Stimulated activated CD4-positive, alpha-beta T cell treated with anti-CD3 and anti-CD28 coated beads, TNF-alpha, amount 100 ng/mL, for 24 hours (primary cell): ENCODE measurements around the gene CDH18.

Experiments
- DNase-seq, 3 experiments: peaks; one replicate each; pipeline ENCODE4 v3.0.0-alpha.2; 2020; ENCODE audit warnings: low read depth in 3 of 3

Gene CDH18

DNA sequence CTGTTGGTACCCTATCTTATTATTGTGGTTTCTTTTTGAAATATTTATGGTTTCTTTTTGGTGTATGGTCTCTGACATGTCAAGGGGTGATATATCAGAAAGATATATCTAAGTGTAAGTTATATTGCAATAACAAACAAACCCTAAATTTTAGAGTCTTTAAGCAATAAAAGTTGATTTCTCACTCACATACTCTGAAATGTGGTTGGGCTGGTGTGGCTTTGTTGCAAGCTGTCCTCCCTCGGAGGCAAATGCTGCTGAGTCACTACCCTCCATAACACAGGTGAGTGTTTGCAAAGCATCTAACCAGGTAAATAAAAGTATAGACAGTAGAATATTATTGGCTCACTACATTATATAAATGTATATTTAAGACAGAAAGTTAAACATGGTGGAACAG, 253.2 kb downstream of the CDH18 start:
- no peak for DNase-seq

GRCh38 chr5:19733612-19734495, 254.1 kb downstream of the CDH18 start:
- DNase-seq = no peak

DNA sequence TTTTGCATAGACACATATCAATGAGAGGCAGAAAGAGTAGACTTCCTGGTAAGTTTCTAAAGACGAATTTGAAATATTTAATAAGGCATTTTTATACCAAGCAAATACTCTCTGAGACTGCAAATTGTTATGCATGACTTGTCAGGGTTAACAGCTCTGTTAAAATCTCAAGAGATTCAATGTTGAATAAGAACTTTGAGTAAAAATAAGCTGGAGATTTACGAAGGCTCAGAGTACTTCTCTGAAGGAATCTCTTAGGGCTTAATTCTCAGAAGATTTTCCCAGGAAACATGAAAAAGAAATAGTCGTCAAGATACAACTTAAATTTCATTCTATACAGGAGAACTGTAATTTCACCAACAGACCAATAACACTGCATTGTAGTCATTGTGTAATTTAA, 259.4 kb downstream of the CDH18 start:
- DNase-seq = no peak

GRCh38 chr5:19719109-19719508, 268.9 kb downstream of the CDH18 start:
- no peak for DNase-seq

DNA sequence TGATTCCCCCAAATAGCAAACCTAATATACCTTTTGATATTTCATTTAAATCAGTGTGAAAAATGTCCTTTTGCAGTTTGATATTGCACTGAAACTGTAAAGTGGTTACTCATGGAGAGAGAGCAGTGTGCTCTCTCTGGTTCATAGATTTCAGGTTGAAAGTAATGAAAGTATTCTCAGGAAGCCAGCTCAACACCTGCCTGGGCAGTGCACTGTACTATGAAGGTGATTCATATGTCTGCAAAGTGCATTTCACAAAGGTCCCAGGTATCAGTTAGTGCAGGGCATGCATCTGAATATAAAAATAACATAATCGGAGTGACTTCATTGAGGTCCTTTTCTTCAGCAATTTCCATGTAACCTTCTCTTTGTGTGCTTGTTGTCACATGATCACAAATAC, 274.3 kb downstream of the CDH18 start:
- DNase-seq = no peak

GRCh38 chr5:19709403-19709802, 278.6 kb downstream of the CDH18 start:
- no peak for DNase-seq

DNA sequence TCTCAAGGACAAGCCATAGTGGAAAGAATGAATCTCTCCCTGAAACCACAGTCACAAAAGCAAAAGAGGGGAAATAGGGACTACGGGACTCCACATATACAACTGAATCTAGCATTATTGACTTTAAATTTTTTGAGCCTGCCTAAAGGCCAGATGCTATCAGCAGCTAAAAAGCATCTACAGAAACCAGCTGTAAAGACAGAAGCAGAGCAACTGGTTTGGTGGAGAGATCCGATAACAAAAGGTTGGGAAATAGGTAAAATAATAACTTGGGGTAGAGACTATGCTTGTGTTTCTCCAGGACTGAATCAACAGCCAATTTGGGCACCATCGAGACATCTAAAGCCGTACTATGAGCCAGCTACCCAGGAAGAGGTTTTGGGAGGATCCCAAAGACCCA, 281.2 kb downstream of the CDH18 start:
- DNase-seq = no peak

- DNase-seq = no peak
Observed at GRCh38 chr5:19701731-19702130, 286.3 kb downstream of the CDH18 start.

DNA sequence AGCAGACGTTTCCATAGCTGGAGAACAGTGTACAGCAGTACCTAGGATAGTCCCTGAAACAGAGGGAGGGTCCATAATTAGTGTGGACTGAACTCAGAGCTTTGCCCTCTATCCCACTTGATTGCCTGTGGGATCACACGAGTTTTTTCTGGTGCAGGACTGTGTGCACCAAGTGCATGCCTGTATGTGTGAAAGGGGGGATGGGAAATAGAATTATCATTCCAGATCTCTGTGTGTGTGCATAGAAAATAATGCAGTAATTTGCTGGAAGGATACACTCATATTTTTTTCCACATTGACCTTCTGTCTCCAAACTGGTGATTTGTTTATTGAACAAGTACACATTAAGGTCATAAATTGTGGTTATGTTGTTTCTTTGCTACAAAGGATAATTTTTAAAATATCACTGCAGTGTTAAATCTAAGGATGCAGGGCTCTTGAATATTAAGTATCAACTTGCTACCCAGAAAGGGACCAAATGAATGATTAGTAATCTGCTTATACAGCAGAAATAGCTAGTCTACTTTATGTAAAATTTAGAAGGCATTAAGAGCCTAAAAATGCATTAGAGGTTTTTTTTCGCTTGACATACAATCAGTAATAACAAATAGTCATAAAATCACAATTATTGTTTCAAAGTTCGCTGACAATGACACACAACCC, 292.9 kb downstream of the CDH18 start:
- no peak for DNase-seq

DNA sequence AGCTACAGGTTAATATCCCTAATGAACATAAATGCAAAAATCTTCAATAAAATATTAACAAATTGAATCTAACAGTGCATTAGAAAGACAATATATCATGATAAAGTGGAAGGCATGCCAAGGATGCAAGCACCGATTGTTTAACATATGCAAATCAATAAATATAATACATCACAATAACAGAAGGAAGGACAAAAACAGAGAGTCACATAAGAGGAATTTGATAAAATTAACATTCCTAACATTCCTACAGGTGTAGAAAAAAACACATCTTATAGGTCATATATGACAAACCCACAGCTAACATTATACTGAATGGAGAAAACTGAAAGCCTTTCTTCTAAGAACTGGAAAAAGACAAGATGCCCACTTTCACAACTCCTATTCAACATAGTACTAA, 297.0 kb downstream of the CDH18 start:
- no peak for DNase-seq

DNA sequence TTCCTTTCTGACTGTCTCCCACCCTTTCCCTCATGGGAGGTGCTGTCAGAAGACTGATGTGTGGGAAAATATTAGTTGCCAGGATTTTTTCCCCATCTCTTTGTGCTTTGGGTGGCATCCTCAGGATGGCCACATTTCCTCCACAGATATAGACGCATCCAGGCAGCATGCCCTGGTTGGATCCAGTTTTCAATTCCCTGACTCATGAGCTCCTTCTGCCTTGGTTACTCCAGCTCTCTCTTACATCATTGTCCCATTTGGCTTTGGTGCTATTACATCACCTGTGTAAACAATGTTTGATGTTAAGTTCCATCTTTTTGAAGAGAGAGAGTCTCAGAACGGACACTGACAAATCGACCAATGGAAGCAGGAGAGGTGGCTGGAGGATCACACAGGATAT, 302.5 kb downstream of the CDH18 start:
- no peak for DNase-seq

DNA sequence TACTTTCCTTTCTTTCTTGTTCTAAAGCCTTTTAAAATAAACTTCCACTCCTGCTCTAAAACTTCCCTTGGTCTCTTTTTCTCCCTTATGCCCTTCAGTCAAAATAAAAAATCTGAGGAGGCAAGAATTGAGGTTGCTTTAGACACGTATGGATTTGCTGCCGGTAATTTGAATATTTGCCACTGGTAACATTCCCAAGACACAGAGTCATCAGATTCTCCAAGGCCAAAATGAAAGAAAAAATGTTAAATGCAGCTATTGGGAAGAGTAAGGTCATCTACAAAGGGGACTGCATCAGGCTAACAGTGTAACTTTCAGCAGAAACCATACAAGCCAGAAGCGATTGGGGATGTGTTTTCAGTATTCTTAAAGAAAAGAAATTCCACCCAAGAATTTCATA, 311.1 kb downstream of the CDH18 start:
- no peak for DNase-seq

DNA sequence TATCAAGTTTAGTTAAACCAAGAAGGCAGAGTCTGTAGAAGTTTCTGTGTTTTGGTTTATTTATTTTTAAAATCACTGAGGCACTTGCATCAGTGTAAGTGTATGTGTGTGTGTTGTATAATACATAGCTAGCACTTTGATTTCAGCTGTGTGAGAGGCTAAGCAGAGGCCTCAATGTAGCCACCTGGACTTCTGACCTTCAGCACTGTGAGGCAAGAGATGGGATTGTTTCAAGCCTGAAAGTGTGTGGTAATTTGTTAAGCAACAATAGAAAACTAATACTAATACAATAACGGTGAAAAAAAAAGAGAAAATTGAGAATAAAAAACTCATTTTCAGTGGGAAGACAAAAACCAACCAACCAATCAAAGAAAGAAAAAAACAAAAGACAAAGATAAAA, 327.3 kb downstream of the CDH18 start:
- DNase-seq = no peak

DNA sequence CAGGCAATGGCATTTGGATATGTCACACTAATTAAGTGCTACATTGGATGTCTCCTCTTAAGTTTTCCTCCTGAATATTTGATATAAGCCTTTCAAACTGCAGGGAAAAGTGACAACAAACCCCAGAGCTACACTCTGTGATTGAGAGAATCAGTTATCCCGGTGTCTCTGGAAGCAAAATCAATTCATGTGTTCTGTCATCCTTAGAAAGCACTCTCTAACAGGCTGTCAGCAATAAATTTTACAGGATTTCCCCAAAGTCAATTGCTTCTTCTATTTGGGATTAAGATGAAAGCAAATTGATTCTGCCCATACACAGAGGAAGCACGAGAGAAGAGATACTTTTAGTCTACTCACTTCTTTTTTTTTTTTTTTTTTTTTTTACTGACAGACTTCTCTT, 332.4 kb downstream of the CDH18 start:
- DNase-seq = no peak

- DNase-seq = no peak
Observed at GRCh38 chr5:19638461-19638860, 349.5 kb downstream of the CDH18 start.

DNA sequence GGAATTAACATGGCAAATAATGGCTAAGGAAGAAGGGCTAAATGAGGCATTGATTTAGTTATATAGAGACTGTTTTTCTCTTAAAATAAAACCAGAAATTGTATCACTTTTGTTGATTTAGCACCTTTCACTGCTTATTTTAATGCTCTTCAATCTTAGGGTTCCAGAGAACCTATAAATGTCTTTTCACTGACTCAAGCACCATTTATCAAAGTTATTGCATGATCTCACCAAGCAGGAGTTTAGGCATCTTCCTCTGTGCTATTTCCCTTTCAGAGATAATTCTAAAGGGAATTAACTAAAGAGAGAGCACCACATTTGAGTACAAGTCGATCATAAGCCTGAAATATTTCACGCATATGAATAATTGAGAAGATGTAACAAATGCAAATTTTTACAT, 357.1 kb downstream of the CDH18 start:
- DNase-seq = no peak

DNA sequence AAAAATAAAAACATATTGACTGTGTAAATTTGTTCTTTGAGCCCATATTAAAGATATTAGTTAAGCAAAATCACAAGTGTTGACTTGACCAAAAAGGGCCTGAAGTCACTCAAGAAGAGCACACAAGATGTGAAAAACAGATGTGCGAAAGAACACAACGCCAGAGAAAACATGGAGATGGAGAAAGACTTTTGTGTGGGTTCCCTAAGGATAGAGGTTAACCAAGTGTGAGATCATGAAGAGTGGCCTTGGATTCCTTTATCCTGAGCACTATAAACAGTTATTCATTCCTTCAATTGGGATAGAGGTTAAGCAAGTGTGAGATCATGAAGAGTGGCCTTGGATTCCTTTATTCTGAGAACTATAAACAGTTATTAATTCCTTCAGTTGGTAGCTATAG, 361.8 kb downstream of the CDH18 start:
- no peak for DNase-seq

DNA sequence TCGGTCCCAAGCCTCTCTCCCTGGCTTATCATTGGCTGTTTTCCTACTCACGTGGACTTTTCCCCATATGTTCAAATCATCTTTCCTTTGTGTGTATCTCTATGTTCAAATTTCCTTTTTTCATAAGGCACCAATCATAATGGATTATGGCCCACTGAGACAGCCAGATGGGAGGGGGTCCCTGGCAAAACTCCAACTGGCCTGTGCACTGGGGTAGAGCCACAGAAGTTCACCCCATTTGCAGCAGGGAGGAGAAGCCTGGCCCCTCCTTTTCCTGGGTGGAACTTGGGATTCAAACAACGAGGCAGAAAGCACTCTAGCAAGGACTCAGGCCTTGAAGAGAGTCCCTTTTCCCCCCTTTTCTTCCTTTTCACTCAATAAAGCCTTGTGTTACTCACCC, 362.4 kb downstream of the CDH18 start:
- DNase-seq = no peak

- DNase-seq = no peak
Observed at GRCh38 chr5:19619571-19619970, 368.4 kb downstream of the CDH18 start.

DNA sequence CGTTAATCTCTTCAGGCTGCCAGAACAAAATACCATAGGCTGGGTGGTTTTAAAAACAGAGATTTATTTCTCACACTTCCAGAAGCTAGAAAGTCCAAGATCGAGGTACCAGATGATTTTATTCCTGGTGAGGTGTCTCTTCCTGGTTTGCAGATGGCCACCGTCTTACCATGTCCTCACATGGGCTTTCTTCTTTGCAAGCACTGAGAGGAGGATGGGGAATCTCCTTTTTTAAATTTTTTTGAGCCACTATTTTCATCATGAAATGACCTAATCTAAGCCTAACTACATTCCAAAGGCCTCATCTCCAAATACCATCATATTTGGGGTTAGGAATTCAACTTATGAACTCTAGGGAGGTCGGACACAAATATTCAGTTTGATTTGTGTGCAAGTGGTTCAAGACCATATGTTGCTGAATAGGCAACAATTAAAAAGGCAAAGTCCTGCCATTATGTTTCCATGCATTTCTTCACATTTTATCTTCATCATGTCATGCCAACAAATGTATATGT, 371.2 kb downstream of the CDH18 start:
- no peak for DNase-seq

DNA sequence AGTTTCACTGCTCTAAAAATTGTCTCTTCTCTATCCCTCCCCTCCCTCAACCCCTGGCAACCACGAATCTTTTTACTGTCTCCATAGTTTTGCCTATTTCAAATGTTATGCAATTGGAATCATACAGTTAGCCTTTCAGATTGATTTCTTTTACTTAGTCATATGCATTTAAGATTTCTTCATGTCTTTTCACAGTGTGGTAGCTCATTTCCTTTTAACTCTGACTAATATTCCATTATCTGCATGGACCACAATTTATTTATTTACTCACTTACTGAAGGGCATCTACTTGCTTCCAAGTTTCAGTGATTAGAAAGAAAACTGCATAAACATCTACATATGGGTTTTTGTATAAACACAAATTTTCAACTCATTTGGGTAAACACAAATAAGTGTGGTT, 372.3 kb downstream of the CDH18 start:
- no peak for DNase-seq

GRCh38 chr5:19615071-19615470, 372.9 kb downstream of the CDH18 start:
- DNase-seq = no peak

- DNase-seq = no peak
Observed at GRCh38 chr5:19608444-19609002, 379.5 kb downstream of the CDH18 start.
